Measurements from ENCODE around the gene VPS35. TPM values are rescaled to one million over a fixed set of nuclear protein-coding genes. Genes with fewer than 3 reads are reported as not detected.
"Not testable (repeated sequence)": the region's sequence is repeated elsewhere in the genome, so short reads cannot be mapped to it uniquely, and the experiment has no call there.

VPS35 gene
- total RNA-seq, 1 donor from 2014 or later: 113 TPM

GRCh38 chr16:46713634-46714033 is 24.7 kb upstream of the VPS35 start:
- DNase-seq (ENCODE audit: low read depth): no peak

DNA sequence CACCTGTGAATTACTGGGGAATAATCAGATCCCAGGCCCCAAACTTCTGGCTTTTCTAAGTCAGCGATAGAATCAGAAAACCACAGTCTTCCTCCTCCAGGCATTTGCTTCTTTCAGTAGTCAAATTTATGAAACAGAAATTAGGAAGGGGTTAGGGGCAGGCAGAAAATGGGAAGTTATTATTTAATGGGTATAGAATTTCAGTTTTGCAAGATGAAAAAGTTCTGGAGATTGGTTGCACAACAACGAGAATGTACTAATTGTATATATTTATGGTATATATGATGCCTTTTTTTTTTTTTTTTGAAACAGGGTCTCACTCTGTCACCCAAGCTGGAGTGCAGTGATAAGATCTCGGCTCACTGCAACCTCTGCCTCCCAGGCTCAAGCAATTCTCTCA is 23.9 kb upstream of the VPS35 start:
- DNase-seq (ENCODE audit: low read depth): no peak

- no peak for DNase-seq (ENCODE audit: low read depth)
Measured at GRCh38 chr16:46711106-46712058, 22.4 kb upstream of the VPS35 start.

- DNase-seq (ENCODE audit: low read depth): no peak
Measured at GRCh38 chr16:46709469-46710005, 20.6 kb upstream of the VPS35 start.

DNA sequence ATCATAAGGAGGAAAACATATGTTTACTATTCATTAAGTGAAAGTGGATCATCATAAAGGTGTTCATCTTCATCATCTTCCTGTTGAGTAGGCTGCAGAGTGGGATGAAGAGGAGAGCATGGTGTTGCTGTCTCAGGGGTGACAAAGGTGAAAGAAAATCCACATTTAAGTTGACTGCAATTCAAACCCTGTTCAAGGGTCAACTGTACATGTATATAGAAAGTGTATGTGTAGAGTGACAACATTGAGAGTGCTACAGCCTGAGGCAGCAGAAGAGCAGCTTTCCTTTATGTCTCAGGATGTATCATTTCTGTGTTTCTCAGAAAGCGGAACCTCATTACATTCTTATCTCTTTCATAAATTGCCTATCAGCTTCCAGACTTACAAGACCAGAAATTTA is 17.7 kb upstream of the VPS35 start:
- no peak for DNase-seq (ENCODE audit: low read depth)

DNA sequence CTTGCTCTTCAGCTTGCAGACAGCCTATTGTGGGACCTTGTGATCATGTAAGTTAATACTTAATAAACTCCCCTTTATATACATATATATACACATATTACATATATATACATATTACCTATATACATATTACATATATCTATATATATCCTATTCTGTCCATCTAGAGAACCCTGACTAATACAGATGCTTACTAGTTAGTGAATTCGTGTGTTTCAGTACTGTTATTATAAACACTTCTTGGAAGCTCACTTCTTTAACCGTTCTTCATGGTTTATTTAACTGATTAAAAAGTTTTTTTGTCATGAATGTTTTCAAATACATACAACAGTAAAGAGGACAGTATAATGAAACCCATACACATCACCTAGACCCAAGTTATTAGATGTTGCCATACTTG is 13.1 kb upstream of the VPS35 start:
- no peak for DNase-seq (ENCODE audit: low read depth)

DNA sequence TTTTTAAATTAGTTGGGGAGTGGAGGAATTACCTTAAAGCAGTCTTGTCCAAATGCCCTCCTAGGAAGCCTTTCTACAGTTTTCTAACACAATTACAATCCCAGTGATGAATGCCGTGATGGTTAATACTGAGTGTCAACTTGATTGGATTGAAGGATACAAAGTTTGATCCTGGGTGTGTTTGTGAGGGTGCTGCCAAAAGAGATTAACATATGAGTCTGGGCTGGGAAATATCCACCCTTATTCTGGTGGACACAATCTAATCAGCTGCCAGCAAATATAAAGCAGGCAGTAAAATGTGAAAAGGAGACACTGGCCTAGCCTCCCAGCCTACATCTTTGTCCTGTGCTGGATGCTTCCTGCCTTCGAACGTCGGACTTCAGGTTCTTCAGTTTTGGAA is 12.6 kb upstream of the VPS35 start:
- no peak for DNase-seq (ENCODE audit: low read depth)

DNA sequence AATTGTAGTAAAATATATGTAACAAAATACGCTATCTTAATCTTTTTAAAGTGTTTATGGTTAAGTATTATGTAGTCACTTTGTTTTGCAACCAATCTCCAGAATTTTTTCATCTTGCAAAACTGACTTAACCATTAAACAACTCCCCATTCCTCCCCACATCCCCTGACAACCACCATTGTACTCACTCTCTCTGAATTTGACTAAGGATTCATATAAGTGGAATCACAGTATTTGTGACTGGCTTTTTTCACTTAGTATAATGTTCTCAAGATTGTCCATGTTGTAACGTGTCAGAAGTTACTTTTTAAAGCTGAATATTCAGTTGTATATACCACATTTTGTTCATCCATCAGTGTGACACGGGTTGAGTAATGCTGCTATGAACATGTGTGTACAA is 11.1 kb upstream of the VPS35 start:
- no peak for DNase-seq (ENCODE audit: low read depth)

DNA sequence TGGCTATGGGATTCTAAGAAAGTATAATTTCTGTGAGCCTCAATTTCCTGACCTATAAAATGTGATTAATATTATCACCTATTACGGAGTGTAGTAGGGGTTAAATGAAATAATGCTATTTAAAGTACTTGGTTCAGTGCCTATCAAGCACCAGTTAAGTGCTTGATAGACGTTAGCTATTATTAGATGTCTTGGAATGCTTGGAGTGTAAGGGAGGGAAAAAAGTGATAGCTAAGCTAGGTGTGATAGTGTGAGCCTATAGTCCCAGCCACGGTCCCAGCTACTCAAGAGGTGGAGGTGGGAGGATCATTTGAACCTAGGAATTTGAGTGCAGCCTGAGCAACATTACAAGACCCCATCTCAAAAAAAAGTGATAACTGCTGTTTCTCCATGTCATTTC is 8.0 kb upstream of the VPS35 start:
- no peak for DNase-seq (ENCODE audit: low read depth)

DNA sequence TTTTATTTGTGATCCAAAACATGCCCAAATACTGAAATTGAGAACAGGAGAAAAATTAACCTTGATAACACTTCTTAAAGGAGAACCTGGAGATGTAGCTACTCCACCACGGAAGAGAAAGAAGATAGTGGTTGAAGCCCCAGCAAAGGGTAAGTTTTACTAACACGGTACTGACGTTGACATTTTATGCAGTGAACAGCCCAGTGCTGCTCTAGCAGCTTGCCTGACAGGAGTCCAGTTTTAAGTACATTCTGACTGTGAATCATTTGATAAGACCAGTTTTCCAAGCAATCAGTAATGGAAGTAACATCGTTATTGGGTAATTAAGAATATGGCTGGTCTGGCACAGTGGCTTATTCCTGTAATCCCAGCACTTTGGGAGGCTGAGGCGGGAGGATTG is 7.0 kb upstream of the VPS35 start:
- DNase-seq (ENCODE audit: low read depth): no peak

- DNase-seq (ENCODE audit: low read depth): no peak
Measured at GRCh38 chr16:46693598-46693997, 4.6 kb upstream of the VPS35 start.

DNA sequence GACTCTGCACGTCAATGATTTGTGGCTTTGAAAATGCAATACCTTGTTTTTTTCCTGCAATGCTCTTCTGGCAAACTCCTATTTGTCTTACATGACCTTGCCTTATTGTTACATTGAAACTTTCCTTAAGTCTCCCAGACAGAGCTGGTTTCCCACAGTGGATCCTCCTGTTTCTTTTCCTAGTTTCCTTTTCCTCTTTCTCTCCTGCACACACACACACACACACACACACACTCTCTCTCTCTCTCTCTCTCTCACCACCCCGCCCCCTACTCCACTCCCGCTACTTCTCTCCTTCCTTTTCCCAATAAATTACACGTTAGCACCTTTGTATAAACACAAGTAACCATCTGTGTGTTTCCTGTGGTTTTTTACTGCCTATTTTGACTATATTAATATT is 2.7 kb upstream of the VPS35 start:
- DNase-seq (ENCODE audit: low read depth): no peak

- peak; percentile 22 for DNase-seq (ENCODE audit: low read depth)
Measured at GRCh38 chr16:46690281-46691178, 1.6 kb upstream of the VPS35 start.

DNA sequence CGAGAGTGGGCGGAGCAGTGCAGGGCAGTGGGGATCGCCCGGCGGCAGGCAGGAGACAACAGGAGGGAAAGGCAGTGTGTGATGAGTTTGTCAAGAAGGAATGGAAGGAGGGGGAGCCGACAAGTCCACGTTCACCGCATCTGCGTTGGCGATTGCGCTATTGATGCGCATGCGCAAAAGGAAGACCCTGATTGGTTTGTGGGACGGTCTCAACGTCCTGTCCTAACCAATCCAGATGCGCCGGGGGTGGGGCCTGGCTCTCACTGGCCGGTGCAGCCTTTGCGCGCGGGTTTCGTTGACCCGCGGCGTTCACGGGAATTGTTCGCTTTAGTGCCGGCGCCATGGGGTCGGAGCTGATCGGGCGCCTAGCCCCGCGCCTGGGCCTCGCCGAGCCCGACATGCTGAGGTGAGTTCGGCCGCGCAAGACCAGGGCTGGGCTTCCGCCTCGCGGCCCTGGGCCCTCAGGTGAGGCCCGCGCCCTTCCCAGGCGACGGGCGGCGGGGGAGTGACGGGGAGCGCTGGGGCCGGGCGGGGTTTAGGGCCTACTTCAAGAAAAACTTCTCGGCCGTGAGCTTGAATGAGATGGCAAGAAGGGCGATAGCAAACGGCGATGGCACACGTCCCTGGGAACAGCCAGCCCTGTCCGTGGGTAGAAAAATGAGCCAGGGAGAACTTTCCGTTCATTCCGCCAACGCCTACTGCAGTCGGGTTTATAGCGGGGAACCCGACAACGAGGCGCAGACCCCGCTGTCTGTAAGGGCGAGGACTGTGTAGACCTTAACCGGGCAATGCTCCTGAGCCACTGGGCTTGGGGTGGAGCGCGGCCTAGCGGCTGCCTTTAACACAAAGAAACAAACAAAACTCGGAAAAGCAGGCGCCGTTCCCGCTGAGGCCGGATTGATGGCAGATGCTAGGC is 645 bp upstream of the VPS35 start, which contains the start of gene ORC6:
Gene ORC6 (plus strand): TSS at position 295 of the 916 bp plus-strand sequence. CDS start 47 bp downstream, at position 342.
- DNase-seq (ENCODE audit: low read depth): peak; percentile 97

- DNase-seq (ENCODE audit: low read depth): no peak
Measured at GRCh38 chr16:46688101-46688653, 801 bp downstream of the VPS35 start.

GRCh38 chr16:46687486-46687885 is 1.5 kb downstream of the VPS35 start:
- DNase-seq (ENCODE audit: low read depth): no peak

- no peak for DNase-seq (ENCODE audit: low read depth)
Measured at GRCh38 chr16:46686815-46687473, 2.0 kb downstream of the VPS35 start.

GRCh38 chr16:46681867-46682266 is 7.1 kb downstream of the VPS35 start:
- DNase-seq (ENCODE audit: low read depth): not testable (repeated sequence)

DNA sequence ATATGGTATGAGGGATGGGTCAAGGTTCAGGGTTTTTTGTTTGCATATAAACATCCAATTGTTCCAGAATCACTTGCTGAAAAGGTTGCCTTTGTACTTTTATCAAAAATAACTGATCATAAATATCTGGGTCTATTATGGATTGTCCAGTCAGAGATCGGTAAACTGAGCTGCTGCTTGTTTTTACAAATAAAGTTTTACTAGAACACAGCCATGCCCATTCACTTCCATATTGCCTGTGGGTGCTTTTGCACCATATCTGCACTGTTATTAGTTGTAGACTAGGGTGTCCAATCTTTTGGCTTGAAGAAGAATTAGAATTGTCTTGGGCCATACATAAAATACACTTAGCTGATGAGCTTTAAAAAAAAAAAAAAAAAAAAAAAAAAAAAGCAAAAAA is 11.0 kb downstream of the VPS35 start:
- DNase-seq (ENCODE audit: low read depth): not testable (repeated sequence)
